Measurements from ENCODE around the gene HS3ST6.
"Not testable (repeated sequence)": the region's sequence is repeated elsewhere in the genome, so short reads cannot be mapped to it uniquely, and the experiment has no call there.

Gene HS3ST6

GRCh38 chr16:1924095-1924494, 5.9 kb upstream of the HS3ST6 start:
- DNase-seq = no peak

- no peak for DNase-seq
These were observed 5.3 kb upstream of the HS3ST6 start for GRCh38 chr16:1923299-1924034.

- no peak for DNase-seq
These were observed 4.1 kb upstream of the HS3ST6 start for GRCh38 chr16:1922357-1922756.

- no peak for DNase-seq
These were observed 2.5 kb upstream of the HS3ST6 start for GRCh38 chr16:1920727-1921171.

GRCh38 chr16:1920122-1920521, 1.9 kb upstream of the HS3ST6 start:
- DNase-seq = not testable (repeated sequence)

GRCh38 chr16:1919327-1919998, 1.2 kb upstream of the HS3ST6 start:
- no peak for DNase-seq

- DNase-seq = no peak
These were observed 407 bp downstream of the HS3ST6 start for GRCh38 chr16:1917665-1918350.

GRCh38 chr16:1917056-1917664, 1.1 kb downstream of the HS3ST6 start:
- DNase-seq = no peak

GRCh38 chr16:1916640-1916990, 1.6 kb downstream of the HS3ST6 start:
- DNase-seq = no peak

- DNase-seq = no peak
These were observed 2.2 kb downstream of the HS3ST6 start for GRCh38 chr16:1915732-1916639.

- no peak for DNase-seq
These were observed 3.2 kb downstream of the HS3ST6 start for GRCh38 chr16:1914988-1915387.

GRCh38 chr16:1914084-1914608, 4.1 kb downstream of the HS3ST6 start:
- no peak for DNase-seq

- no peak for DNase-seq
These were observed 4.7 kb downstream of the HS3ST6 start for GRCh38 chr16:1913327-1914083.

GRCh38 chr16:1912215-1912543, 6.0 kb downstream of the HS3ST6 start:
- no peak for DNase-seq

- no peak for DNase-seq
These were observed 6.6 kb downstream of the HS3ST6 start for GRCh38 chr16:1911467-1912214.

- DNase-seq = no peak
These were observed 8.5 kb downstream of the HS3ST6 start for GRCh38 chr16:1909561-1910231.

GRCh38 chr16:1908983-1909382, 9.2 kb downstream of the HS3ST6 start:
- no peak for DNase-seq

GRCh38 chr16:1908184-1908583, 10.0 kb downstream of the HS3ST6 start:
- DNase-seq = no peak

GRCh38 chr16:1907226-1907860, 10.9 kb downstream of the HS3ST6 start:
- no peak for DNase-seq

- DNase-seq = no peak
These were observed 11.4 kb downstream of the HS3ST6 start for GRCh38 chr16:1906846-1907165.
